SJCRH30 (cell line): ENCODE results near the gene YIF1A. TPM values are rescaled to one million over a fixed set of nuclear protein-coding genes. Genes with fewer than 3 reads are reported as not detected.
"Not testable (repeated sequence)": the region's sequence is repeated elsewhere in the genome, so short reads cannot be mapped to it uniquely, and the experiment has no call there.

Experiments
- DNase-seq, 2 experiments: peaks; one replicate each; pipeline ENCODE4 v3.0.0-alpha.2; 2015 to 2020
- H3K27ac ChIP-seq: fragments of 250-450 bp; sonication (Bioruptor Pico); 2 replicates; pipeline ENCODE4 v1.5.1; 2020; ENCODE audit warnings: mild to moderate bottlenecking, moderate library complexity
- H3K27me3 ChIP-seq: fragments of 250-450 bp; sonication (Bioruptor Pico); 2 replicates; pipeline ENCODE4 v1.5.1; 2020; ENCODE audit warnings: mild to moderate bottlenecking, moderate library complexity
- H3K36me3 ChIP-seq: fragments of 250-450 bp; sonication (Bioruptor Pico); 2 replicates; pipeline ENCODE4 v1.5.1; 2020; ENCODE audit warnings: mild to moderate bottlenecking, moderate library complexity
- H3K4me1 ChIP-seq: fragments of 250-450 bp; sonication (Bioruptor Pico); 2 replicates; pipeline ENCODE4 v1.5.1; 2020; ENCODE audit warnings: mild to moderate bottlenecking, moderate library complexity
- H3K4me3 ChIP-seq: fragments of 250-450 bp; sonication (Bioruptor Pico); 2 replicates; pipeline ENCODE4 v1.5.1; 2020; ENCODE audit warnings: mild to moderate bottlenecking, moderate library complexity
- H3K9me3 ChIP-seq: fragments of 250-450 bp; sonication (Bioruptor Pico); replicated peaks from 2 replicates; pipeline ENCODE4 v1.5.1; 2020; ENCODE audit warnings: mild to moderate bottlenecking, moderate library complexity
- total RNA-seq: library from RNA; depleted of rRNA; stranded (reverse); fragments of >200 nt; shearing (Covaris generic); gene quantifications from 2 replicates; pipeline ENCODE4 v1.2.3, GENCODE V29; 2014

YIF1A gene
- total RNA-seq, 1 experiment from 2014 or later, result 44.9 TPM

GRCh38 chr11:66329165-66329673, 40.3 kb upstream of the YIF1A start:
- Histone ChIP-seq H3K9me3 (no peaks in the 10 kb centered on the region), H3K4me3 (no peak overlapping the region), H3K27ac (no peak overlapping the region), H3K4me1 (peaks cover 7% of the 10 kb centered on the region; the same call in 1 of the 2 replicates), H3K36me3 (no peaks in the 10 kb centered on the region), H3K27me3 (no peaks in the 10 kb centered on the region)
- no peak for DNase-seq

DNA sequence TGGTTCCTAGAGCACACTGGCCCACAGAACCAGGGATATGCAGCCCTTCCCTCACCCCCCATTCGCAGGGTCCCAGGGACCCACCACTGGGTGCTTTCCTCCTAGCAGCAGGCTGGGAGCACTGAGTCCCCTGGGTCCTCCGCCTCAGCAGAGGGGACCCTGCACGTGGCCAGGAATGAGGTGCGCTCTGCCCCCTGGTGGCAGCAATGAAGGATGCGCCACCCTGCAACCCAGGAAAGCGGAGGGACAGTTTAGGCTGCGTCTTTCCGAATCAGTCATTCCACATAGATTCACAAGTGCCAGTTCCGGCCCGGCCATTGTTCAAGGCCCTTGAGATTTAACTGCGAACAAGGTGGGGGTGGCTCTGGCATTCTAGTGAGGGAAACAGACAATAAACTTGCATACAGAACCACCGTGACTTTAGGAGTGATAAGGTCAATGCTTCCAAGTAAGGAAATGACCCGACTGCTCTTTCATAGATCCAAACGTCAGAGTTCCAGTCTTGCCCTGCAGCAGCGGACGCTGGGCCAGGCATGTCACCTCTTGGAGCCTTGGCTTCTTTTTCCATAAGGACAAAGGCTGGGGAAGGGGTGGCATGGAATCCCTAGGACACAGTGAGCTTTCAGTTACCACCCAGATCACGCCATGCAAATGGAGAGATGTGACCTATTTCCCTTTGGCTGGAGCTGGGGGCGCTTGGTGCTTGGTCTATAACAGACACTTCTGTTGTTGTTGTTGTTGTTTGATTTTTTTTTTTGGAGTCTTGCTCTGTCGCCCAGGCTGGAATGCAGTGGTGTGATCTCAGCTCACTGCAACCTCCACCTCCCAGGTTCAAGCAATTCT, 39.6 kb upstream of the YIF1A start:
- peak; percentile 70 to 81 for DNase-seq
- Histone ChIP-seq H3K9me3 (no peaks in the 10 kb centered on the region), H3K36me3 (no peaks in the 10 kb centered on the region), H3K4me1 (peaks cover 7% of the 10 kb centered on the region; the same call in 1 of the 2 replicates), H3K4me3 (no peak overlapping the region), H3K27me3 (no peaks in the 10 kb centered on the region), H3K27ac (no peak overlapping the region)

GRCh38 chr11:66328031-66328301, 39.0 kb upstream of the YIF1A start:
- no peak overlapping the region for H3K27ac ChIP-seq
- H3K27me3 ChIP-seq, result no peaks in the 10 kb centered on the region
- peaks cover 7% of the 10 kb centered on the region; the same call in 1 of the 2 replicates for H3K4me1 ChIP-seq
- no peak for DNase-seq
- H3K36me3 ChIP-seq, result no peaks in the 10 kb centered on the region
- no peak overlapping the region for H3K4me3 ChIP-seq
- no peaks in the 10 kb centered on the region for H3K9me3 ChIP-seq

- Histone ChIP-seq H3K27ac (no peak overlapping the region; the same call in 1 of the 2 replicates), H3K36me3 (no peaks in the 10 kb centered on the region), H3K27me3 (no peaks in the 10 kb centered on the region), H3K4me3 (no peak overlapping the region), H3K9me3 (no peaks in the 10 kb centered on the region), H3K4me1 (peaks cover 7% of the 10 kb centered on the region; the same call in 1 of the 2 replicates)
- no peak for DNase-seq
Observed at GRCh38 chr11:66327171-66328030, 38.5 kb upstream of the YIF1A start.

- Histone ChIP-seq H3K36me3 (no peaks in the 10 kb centered on the region), H3K4me3 (no peak overlapping the region), H3K27ac (no peak overlapping the region; the same call in 1 of the 2 replicates), H3K4me1 (peaks cover 7% of the 10 kb centered on the region; the same call in 1 of the 2 replicates), H3K27me3 (no peaks in the 10 kb centered on the region), H3K9me3 (no peaks in the 10 kb centered on the region)
- DNase-seq, result no peak
Observed at GRCh38 chr11:66326261-66327111, 37.5 kb upstream of the YIF1A start.

- Histone ChIP-seq H3K4me3 (no peak overlapping the region), H3K9me3 (no peaks in the 10 kb centered on the region), H3K27ac (no peak overlapping the region), H3K4me1 (peaks cover 7% of the 10 kb centered on the region; the same call in 1 of the 2 replicates), H3K36me3 (no peaks in the 10 kb centered on the region), H3K27me3 (no peaks in the 10 kb centered on the region)
- no peak for DNase-seq
Observed at GRCh38 chr11:66325263-66325671, 36.3 kb upstream of the YIF1A start.

DNA sequence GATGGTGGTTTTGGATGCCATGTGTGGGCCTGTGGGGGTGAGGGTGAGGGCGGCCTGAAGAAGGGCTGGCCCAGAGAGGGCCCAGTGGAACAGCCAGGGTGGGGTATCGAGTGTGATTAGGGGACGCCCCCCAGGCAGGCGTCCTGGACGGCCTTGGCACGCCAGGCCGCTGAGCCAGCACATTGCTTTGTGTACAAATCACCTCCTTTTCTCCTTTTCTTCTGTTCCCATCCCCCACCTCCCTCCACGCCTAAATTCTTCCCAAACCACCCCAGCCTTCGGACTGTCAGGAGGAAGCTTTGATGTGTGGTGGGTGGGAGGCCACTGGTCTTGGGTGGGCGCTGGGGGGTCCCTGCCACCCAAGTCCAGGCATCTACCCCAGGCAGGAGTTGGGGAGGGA, 35.7 kb upstream of the YIF1A start:
- Histone ChIP-seq H3K27ac (no peak overlapping the region), H3K4me3 (no peak overlapping the region), H3K4me1 (peaks cover 7% of the 10 kb centered on the region; the same call in 1 of the 2 replicates), H3K27me3 (no peaks in the 10 kb centered on the region), H3K9me3 (no peaks in the 10 kb centered on the region), H3K36me3 (no peaks in the 10 kb centered on the region)
- no peak for DNase-seq

- no peak overlapping the region for H3K27ac ChIP-seq
- H3K36me3 ChIP-seq, result no peaks in the 10 kb centered on the region
- no peaks in the 10 kb centered on the region for H3K9me3 ChIP-seq
- H3K27me3 ChIP-seq, result no peaks in the 10 kb centered on the region
- peaks cover 8% of the 10 kb centered on the region; the same call in 1 of the 2 replicates for H3K4me1 ChIP-seq
- no peak overlapping the region for H3K4me3 ChIP-seq
- DNase-seq, result no peak
Observed at GRCh38 chr11:66323684-66324083, 34.7 kb upstream of the YIF1A start.

DNA sequence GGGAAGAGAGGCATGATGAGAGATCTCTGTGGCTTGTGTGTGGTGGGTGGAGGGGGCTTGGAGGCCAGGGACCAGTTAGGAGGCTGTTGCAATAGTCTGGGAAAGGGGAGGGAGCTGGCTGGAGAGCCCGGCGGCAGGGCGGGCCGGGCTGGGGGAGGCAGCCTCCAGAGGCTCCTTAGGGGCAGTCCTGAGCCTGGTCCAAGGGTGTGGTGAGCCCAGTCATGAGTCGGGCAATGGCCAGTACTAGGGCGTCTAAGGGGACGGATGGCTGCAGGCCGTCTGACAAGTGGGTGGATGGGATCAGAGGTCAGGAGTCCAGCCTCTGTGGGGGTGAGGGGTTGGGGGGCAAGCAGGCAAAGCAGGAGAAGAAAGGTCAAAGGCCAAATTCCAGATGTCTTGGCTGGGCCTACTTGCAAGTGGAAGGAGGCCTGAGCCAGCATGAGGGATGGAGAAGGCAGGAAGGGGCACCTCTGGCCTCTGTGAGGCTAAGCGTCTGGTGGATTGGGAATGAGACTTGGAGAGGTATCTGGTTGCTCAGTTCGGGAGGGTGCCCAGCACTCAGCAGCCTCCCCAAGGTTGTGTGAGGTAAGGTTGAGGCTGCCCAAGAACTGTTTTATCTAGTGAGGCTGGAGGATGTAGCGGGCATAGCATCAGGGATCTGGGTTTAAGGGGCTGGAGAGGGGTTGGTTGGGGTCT, 33.9 kb upstream of the YIF1A start:
- no peaks in the 10 kb centered on the region for H3K9me3 ChIP-seq
- no peak overlapping the region for H3K27ac ChIP-seq
- H3K4me1 ChIP-seq, result peaks cover 15% of the 10 kb centered on the region
- H3K36me3 ChIP-seq, result no peaks in the 10 kb centered on the region
- no peaks in the 10 kb centered on the region for H3K27me3 ChIP-seq
- DNase-seq, result no peak
- H3K4me3 ChIP-seq, result no peak overlapping the region

DNA sequence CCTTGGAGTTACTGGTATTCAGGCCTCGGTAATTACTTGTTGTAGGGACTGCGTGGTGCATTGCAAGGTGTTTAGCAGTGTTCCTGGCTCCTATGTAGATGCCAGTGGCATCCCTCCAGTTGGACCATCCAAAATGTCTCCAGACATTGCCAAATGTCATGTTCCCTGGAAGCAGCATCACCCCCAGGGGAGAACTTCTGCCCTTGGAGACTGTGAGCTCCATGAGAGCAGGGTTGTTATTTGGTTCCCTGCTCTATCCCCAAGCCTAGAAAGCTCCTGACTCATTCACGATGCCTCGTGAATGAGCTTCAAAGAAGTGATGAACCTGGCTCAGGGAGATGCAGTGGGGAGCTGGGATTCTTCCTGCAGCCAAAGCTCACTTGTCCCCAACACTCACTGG, 32.7 kb upstream of the YIF1A start:
- no peaks in the 10 kb centered on the region for H3K27me3 ChIP-seq
- H3K4me1 ChIP-seq, result peaks cover 13% of the 10 kb centered on the region
- no peak overlapping the region for H3K27ac ChIP-seq
- no peak overlapping the region for H3K4me3 ChIP-seq
- H3K9me3 ChIP-seq, result no peaks in the 10 kb centered on the region
- no peaks in the 10 kb centered on the region for H3K36me3 ChIP-seq
- no peak for DNase-seq

DNA sequence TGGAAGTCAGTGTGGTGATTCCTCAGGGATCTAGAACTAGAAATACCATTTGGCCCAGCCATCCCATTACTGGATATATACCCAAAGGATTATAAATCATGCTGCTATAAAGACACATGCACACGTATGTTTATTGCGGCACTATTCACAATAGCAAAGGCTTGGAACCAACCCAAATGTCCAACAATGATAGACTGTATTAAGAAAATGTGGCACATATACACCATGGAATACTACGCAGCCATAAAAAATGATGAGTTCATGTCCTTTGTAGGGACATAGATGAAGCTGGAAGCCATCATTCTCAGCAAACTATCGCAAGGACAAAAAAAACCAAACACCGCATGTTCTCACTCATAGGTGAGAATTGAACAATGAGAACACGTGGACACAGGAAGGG, 31.8 kb upstream of the YIF1A start:
- H3K27me3 ChIP-seq, DNase-seq, H3K9me3 ChIP-seq, H3K4me3 ChIP-seq, H3K36me3 ChIP-seq, H3K27ac ChIP-seq: not testable (repeated sequence)
- H3K4me1 ChIP-seq, result peaks cover 11% of the 10 kb centered on the region

DNA sequence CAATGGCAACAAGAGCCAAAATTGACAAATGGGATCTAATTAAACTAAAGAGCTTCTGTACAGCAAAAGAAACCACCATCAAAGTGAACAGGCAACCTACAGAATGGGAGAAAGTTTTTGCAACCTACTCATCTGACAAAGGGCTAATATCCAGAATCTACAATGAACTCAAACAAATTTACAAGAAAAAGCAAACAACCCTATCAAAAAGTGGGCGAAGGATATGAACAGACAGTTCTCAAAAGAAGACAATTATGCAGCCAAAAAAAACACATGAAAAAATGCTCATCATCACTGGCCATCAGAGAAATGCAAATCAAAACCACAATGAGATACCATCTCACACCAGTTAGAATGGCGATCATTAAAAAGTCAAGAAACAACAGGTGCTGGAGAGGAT, 31.3 kb upstream of the YIF1A start:
- H3K4me3 ChIP-seq, H3K27me3 ChIP-seq, H3K36me3 ChIP-seq, H3K27ac ChIP-seq, DNase-seq, H3K9me3 ChIP-seq: not testable (repeated sequence)
- H3K4me1 ChIP-seq, result peaks cover 11% of the 10 kb centered on the region

DNA sequence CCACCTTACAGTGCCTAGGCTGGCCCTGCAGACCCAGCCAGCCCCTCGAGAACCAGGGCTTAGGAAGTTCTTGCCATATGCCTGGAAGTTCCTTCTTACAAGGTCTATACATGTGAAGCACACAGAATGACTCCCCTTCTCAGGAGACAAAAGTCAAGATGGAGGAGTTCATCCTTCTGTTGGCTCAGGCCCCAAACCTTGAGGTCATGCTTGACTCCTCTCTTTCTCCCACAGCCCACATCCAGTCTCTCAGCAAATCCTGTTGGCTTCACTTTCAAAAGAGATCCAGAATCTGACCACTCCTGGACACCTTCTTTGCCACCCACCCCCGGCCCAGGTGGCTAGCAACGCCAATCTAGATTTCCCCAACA, 29.6 kb upstream of the YIF1A start:
- no peaks in the 10 kb centered on the region; the same call in 1 of the 2 replicates for H3K27me3 ChIP-seq
- H3K27ac ChIP-seq, result no peak overlapping the region; the same call in 1 of the 2 replicates
- H3K4me3 ChIP-seq, result no peak overlapping the region
- no peaks in the 10 kb centered on the region for H3K9me3 ChIP-seq
- DNase-seq, result no peak
- no peaks in the 10 kb centered on the region for H3K36me3 ChIP-seq
- H3K4me1 ChIP-seq, result peaks cover 11% of the 10 kb centered on the region
